ENCODE data around the gene COBL. TPM values are rescaled to one million over a fixed set of nuclear protein-coding genes. Genes with fewer than 3 reads are reported as not detected.

COBL gene
- total RNA-seq, 2 donors from 2014 or later: 1.4 to 1.6 TPM

- Histone ChIP-seq H3K4me3 (no peak overlapping the region), H3K27me3 (replicated peaks; ENCODE audit: insufficient read depth) (no peaks in the 10 kb centered on the region), H3K27ac (no peak overlapping the region), H3K9me3 (no peaks in the 10 kb centered on the region), H3K36me3 (no peaks in the 10 kb centered on the region), H3K4me1 (ENCODE audit: control insufficient read depth in 1 of 2, low read depth in 2 of 2) (no peaks in the 10 kb centered on the region)
- ATAC-seq (ENCODE audit: insufficient number of reproducible peaks, low FRiP score, low read depth) (no peak), DNase-seq (ENCODE audit: low spot score) (no peak)
- TF ChIP-seq, protein P1, sequence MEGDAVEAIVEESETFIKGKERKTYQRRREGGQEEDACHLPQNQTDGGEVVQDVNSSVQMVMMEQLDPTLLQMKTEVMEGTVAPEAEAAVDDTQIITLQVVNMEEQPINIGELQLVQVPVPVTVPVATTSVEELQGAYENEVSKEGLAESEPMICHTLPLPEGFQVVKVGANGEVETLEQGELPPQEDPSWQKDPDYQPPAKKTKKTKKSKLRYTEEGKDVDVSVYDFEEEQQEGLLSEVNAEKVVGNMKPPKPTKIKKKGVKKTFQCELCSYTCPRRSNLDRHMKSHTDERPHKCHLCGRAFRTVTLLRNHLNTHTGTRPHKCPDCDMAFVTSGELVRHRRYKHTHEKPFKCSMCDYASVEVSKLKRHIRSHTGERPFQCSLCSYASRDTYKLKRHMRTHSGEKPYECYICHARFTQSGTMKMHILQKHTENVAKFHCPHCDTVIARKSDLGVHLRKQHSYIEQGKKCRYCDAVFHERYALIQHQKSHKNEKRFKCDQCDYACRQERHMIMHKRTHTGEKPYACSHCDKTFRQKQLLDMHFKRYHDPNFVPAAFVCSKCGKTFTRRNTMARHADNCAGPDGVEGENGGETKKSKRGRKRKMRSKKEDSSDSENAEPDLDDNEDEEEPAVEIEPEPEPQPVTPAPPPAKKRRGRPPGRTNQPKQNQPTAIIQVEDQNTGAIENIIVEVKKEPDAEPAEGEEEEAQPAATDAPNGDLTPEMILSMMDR (IDR thresholded peaks at IDR 0.05): no peak
Measured at GRCh38 chr7:51325261-51325676, 8.7 kb upstream of the COBL start.

DNA sequence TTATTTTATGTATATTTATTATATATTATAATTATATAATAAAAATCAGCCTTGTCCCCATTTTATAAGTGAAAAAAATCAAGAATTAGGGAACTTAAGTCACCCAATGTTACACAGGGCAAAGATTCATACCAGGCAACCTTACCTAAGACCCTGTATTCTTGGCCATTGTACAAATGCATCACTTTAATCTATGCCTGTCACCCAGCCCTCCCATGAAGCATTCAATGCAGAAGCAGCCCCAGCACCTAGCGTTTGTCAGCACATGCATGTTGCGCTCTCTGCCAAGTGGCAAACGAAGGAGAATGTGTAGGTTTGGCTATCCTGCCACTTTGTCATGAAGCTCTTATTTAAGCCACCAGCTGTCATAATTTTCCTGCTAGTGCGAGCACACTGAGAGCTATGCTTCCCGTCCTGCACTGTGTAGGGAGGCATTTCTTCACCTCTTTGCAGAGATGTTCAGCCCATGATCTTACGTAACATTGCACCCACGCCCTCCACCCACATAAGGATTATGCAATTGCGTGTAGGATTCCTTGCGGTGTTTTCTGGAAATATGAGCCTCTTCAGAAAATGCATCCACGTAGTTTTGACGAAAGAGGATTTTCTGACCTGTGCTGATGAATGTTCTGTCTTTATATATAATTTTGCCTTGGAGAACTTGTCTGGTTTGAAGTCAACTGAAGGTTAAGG is 7.7 kb upstream of the COBL start:
- TF ChIP-seq, protein P1 (IDR thresholded peaks at IDR 0.05): no peak
- Histone ChIP-seq H3K4me3 (no peak overlapping the region), H3K27ac (no peak overlapping the region), H3K9me3 (no peaks in the 10 kb centered on the region), H3K36me3 (no peaks in the 10 kb centered on the region), H3K4me1 (ENCODE audit: control insufficient read depth in 1 of 2, low read depth in 2 of 2) (no peaks in the 10 kb centered on the region), H3K27me3 (replicated peaks; ENCODE audit: insufficient read depth) (no peaks in the 10 kb centered on the region)
- DNase-seq (ENCODE audit: low spot score) (no peak), ATAC-seq (ENCODE audit: insufficient number of reproducible peaks, low FRiP score, low read depth) (no peak)

- peaks cover 0 to 3% of the 10 kb centered on the region in 2 donors for H3K4me1 ChIP-seq (ENCODE audit: control insufficient read depth in 1 of 2, low read depth in 2 of 2)
- no peaks in the 10 kb centered on the region for H3K9me3 ChIP-seq
- DNase-seq (ENCODE audit: low spot score): no peak
- TF ChIP-seq, protein P1 (IDR thresholded peaks at IDR 0.05): no peak
- no peak overlapping the region for H3K27ac ChIP-seq
- no peak overlapping the region for H3K4me3 ChIP-seq
- ATAC-seq (ENCODE audit: insufficient number of reproducible peaks, low FRiP score, low read depth): no peak
- H3K27me3 ChIP-seq (replicated peaks; ENCODE audit: insufficient read depth): no peaks in the 10 kb centered on the region
- no peaks in the 10 kb centered on the region for H3K36me3 ChIP-seq
Measured at GRCh38 chr7:51321961-51322515, 5.4 kb upstream of the COBL start.

- Histone ChIP-seq H3K27me3 (replicated peaks; ENCODE audit: insufficient read depth) (no peaks in the 10 kb centered on the region), H3K9me3 (no peaks in the 10 kb centered on the region), H3K4me3 (no peak overlapping the region), H3K36me3 (no peaks in the 10 kb centered on the region), H3K4me1 (ENCODE audit: control insufficient read depth in 1 of 2, low read depth in 2 of 2) (peaks cover 0 to 4% of the 10 kb centered on the region in 2 donors), H3K27ac (no peak overlapping the region)
- TF ChIP-seq, protein P1 (IDR thresholded peaks at IDR 0.05): no peak
- no peak for DNase-seq (ENCODE audit: low spot score)
- no peak for ATAC-seq (ENCODE audit: insufficient number of reproducible peaks, low FRiP score, low read depth)
Measured at GRCh38 chr7:51318886-51319579, 2.4 kb upstream of the COBL start.

DNA sequence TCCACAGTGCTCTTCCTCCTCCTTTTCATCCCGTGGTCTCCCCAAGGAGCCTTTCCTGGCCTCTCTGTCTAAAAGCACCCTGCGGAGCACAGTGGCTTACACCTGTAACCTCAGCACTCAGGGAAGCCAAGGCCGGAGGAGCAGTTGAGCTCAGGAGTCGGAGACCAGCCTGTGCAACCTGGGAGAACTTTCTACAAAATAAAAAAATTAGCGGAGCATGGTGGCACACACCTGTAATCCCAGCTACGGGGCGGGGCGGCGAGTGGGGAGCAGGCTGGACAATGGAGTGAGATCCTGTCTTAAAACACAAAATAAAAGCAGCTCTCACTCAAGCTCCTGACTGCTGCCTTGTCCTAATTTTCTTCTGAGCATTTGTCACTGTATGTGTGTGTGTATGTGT is 1.4 kb upstream of the COBL start:
- Histone ChIP-seq H3K27ac (no peak overlapping the region), H3K4me3 (no peak overlapping the region), H3K27me3 (replicated peaks; ENCODE audit: insufficient read depth) (no peaks in the 10 kb centered on the region), H3K36me3 (no peaks in the 10 kb centered on the region), H3K9me3 (no peaks in the 10 kb centered on the region), H3K4me1 (ENCODE audit: control insufficient read depth in 1 of 2, low read depth in 2 of 2) (peaks cover 0 to 4% of the 10 kb centered on the region in 2 donors)
- no peak for DNase-seq (ENCODE audit: low spot score)
- TF ChIP-seq, protein P1 (IDR thresholded peaks at IDR 0.05): no peak
- ATAC-seq (ENCODE audit: insufficient number of reproducible peaks, low FRiP score, low read depth): no peak

Measured in thoracic aorta (tissue), 2 donors.